Measurements from ENCODE around the gene SLC39A11. TPM values are rescaled to one million over a fixed set of nuclear protein-coding genes. Genes with fewer than 3 reads are reported as not detected.

The SLC39A11 gene
- total RNA-seq, 1 donor from 2014 or later, result 4.9 TPM

DNA sequence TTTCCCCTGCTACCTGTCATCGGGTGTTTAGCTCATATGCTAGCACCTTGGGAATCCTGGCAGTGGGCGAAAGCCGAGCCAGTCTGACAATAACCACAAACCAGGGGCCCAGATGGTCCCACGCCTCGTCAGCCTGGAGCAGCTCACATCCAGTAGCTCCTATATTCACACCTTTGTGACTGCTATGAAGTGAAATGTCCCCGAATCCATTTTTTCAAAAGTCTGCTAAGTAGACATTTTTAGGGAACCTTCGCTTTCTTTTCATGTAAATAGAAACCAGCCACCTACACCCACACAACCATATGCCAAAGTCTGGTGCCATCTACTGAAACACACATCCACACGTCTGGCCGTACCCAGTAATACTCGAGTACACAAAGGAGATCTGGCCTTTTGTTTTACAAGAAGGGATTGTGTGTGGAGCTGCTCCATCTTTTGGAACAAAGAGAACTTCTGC is 176.8 kb downstream of the SLC39A11 start:
- H3K4me1 ChIP-seq, result no peaks in the 10 kb centered on the region
- TF ChIP-seq, protein P1, sequence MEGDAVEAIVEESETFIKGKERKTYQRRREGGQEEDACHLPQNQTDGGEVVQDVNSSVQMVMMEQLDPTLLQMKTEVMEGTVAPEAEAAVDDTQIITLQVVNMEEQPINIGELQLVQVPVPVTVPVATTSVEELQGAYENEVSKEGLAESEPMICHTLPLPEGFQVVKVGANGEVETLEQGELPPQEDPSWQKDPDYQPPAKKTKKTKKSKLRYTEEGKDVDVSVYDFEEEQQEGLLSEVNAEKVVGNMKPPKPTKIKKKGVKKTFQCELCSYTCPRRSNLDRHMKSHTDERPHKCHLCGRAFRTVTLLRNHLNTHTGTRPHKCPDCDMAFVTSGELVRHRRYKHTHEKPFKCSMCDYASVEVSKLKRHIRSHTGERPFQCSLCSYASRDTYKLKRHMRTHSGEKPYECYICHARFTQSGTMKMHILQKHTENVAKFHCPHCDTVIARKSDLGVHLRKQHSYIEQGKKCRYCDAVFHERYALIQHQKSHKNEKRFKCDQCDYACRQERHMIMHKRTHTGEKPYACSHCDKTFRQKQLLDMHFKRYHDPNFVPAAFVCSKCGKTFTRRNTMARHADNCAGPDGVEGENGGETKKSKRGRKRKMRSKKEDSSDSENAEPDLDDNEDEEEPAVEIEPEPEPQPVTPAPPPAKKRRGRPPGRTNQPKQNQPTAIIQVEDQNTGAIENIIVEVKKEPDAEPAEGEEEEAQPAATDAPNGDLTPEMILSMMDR (IDR thresholded peaks at IDR 0.05), result no peak
- no peaks in the 10 kb centered on the region for H3K36me3 ChIP-seq
- H3K27me3 ChIP-seq, result no peaks in the 10 kb centered on the region
- H3K27ac ChIP-seq, result no peak overlapping the region
- no peak overlapping the region for H3K4me3 ChIP-seq
- no peak for DNase-seq (ENCODE audit: low spot score in 2 of 2)
- H3K9me3 ChIP-seq, result no peaks in the 10 kb centered on the region
- intact Hi-C loops (cut with DNase I), result no loop called here

DNA sequence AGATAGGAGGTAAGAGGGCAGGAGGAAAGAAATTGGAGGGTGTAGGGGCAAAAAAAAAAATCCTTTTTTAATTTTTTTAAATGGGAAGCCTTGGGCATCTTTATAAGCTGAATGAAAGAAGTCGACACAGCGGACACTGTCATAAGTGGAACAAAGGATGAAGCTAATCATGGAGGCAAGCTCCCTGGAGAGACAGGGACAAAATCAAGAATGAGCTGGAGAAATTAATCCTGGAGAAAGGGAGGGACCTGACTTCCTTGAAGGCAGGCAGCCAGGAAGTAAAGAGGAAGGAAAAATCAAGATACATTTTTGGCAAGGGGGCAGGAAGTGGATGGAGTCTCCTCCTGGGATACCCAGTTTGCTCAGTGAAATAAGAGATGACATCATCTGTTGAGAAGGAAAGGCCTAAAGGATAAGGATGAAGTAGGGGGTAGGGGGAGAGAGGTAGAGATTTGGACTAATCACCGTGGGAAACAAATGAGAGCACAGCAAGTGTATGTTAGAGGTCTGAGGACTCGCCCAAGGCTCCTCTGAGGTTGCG is 179.3 kb downstream of the SLC39A11 start:
- TF ChIP-seq, protein P1 (IDR thresholded peaks at IDR 0.05), result no peak
- Histone ChIP-seq H3K4me1 (no peaks in the 10 kb centered on the region), H3K4me3 (no peak overlapping the region), H3K9me3 (no peaks in the 10 kb centered on the region), H3K36me3 (no peaks in the 10 kb centered on the region), H3K27me3 (no peaks in the 10 kb centered on the region), H3K27ac (no peak overlapping the region)
- intact Hi-C loops (cut with DNase I), result no loop called here
- DNase-seq (ENCODE audit: low spot score in 2 of 2), result no peak

DNA sequence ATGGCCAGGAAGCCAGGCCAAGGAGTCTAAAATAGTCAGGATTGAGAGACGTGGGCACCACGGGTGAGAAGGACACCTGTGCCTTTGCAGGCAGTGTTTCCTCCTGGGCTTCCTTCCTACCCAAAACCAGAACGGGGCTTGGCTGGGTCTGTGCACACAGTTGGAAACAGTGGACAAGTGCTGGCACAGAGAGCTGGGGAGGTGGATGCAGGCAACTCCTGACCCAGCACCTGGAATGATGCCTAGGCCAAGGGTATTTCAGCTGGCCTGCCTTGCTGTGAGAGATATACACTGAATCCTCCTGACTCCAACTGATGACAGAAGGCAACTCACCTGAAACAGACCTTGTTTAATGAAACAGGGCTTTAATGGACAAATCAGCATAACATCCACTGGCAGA is 186.2 kb downstream of the SLC39A11 start:
- Histone ChIP-seq H3K4me1 (no peaks in the 10 kb centered on the region), H3K27me3 (no peaks in the 10 kb centered on the region), H3K27ac (no peak overlapping the region), H3K36me3 (no peaks in the 10 kb centered on the region), H3K4me3 (no peak overlapping the region), H3K9me3 (no peaks in the 10 kb centered on the region)
- TF ChIP-seq, protein P1 (IDR thresholded peaks at IDR 0.05), result no peak
- no peak for DNase-seq (ENCODE audit: low spot score in 2 of 2)
- intact Hi-C loops (cut with DNase I), result no loop called here

DNA sequence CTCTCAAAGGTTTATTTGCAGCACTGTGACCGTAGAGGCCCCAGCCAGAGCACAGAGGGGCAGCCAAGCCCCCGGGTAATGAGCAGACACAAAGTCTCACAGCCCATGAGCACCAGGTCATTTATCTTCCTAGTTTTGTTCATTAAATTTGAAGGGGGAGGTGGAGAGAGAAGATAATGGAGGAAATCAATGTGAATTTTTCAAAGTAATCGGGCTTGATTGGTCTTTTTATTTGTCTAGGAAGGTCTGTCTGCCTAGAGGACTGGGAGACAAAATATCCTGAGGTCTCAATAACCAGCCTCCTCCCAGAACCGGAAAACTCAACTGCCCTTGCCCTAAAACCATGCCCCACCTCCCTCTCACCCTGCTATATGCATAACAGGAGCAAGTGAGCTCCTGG is 189.0 kb downstream of the SLC39A11 start:
- intact Hi-C loops (cut with DNase I), result no loop called here
- no peak for DNase-seq (ENCODE audit: low spot score in 2 of 2)
- Histone ChIP-seq H3K9me3 (no peaks in the 10 kb centered on the region), H3K4me3 (no peak overlapping the region), H3K4me1 (no peaks in the 10 kb centered on the region), H3K36me3 (no peaks in the 10 kb centered on the region), H3K27ac (no peak overlapping the region), H3K27me3 (no peaks in the 10 kb centered on the region)
- TF ChIP-seq, protein P1 (IDR thresholded peaks at IDR 0.05), result no peak

DNA sequence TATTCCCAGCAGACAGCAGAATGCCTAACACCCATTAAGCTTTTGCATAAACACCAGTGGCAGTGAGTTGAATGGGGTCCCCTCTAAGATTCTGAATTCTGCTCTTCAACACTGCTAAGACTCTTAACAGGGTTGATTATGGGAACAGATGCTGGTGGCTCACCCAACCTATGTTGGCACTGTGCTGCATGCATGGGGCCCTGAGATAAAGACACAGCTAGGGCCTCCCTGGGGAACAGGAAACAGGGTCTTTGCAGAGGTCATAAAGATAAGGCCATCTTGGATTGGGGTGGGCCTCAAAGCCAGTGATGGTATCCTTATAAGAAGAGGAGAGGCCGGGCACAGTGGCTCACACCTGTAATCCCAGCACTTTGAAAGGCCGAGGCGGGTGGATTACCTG is 190.8 kb downstream of the SLC39A11 start:
- intact Hi-C loops (cut with DNase I), result no loop called here
- no peak overlapping the region for H3K27ac ChIP-seq
- H3K4me1 ChIP-seq, result no peaks in the 10 kb centered on the region
- TF ChIP-seq, protein P1 (IDR thresholded peaks at IDR 0.05), result no peak
- H3K36me3 ChIP-seq, result no peaks in the 10 kb centered on the region
- H3K9me3 ChIP-seq, result no peaks in the 10 kb centered on the region
- H3K4me3 ChIP-seq, result no peak overlapping the region
- DNase-seq (ENCODE audit: low spot score in 2 of 2), result no peak
- H3K27me3 ChIP-seq, result no peaks in the 10 kb centered on the region

DNA sequence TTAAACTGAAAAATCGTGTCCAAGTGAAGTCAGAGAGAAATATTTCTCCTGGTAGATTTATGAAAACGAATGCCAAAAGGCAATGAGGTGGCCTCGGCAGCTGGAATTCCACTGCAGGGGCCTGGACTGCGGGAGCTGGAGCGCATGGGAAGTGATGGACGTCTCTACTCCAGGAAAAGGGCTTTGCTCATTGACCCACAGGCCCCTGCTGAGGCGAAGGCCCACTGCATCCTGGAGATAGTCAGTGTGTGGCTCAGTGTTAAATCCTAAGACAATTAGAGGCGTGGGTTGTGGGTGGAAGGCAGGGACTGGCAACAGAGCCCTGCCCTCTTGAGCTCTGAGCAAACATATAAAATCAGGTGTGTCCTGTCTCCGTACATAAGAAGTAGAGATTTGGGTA is 191.4 kb downstream of the SLC39A11 start:
- no peaks in the 10 kb centered on the region for H3K27me3 ChIP-seq
- H3K4me3 ChIP-seq, result no peak overlapping the region
- intact Hi-C loops (cut with DNase I), result no loop called here
- no peak for DNase-seq (ENCODE audit: low spot score in 2 of 2)
- TF ChIP-seq, protein P1 (IDR thresholded peaks at IDR 0.05), result no peak
- H3K36me3 ChIP-seq, result no peaks in the 10 kb centered on the region
- no peaks in the 10 kb centered on the region for H3K9me3 ChIP-seq
- no peak overlapping the region for H3K27ac ChIP-seq
- H3K4me1 ChIP-seq, result no peaks in the 10 kb centered on the region
